RCC 7860 (cell line): ENCODE results near the gene MAML2.

Experiments used
- DNase-seq: peaks from one replicate; pipeline ENCODE4 v3.0.0-alpha.2; 2015; ENCODE audit warnings: low spot score
- FAIRE-seq: peaks from 2 replicates; lab custom pipeline; 2012; peaks lifted over from hg19 to GRCh38; lab: Jason Lieb, UNC

MAML2 gene

GRCh38 chr11:96215826-96216225 is 127.2 kb downstream of the MAML2 start:
- no peak for FAIRE-seq
- DNase-seq: no peak

DNA sequence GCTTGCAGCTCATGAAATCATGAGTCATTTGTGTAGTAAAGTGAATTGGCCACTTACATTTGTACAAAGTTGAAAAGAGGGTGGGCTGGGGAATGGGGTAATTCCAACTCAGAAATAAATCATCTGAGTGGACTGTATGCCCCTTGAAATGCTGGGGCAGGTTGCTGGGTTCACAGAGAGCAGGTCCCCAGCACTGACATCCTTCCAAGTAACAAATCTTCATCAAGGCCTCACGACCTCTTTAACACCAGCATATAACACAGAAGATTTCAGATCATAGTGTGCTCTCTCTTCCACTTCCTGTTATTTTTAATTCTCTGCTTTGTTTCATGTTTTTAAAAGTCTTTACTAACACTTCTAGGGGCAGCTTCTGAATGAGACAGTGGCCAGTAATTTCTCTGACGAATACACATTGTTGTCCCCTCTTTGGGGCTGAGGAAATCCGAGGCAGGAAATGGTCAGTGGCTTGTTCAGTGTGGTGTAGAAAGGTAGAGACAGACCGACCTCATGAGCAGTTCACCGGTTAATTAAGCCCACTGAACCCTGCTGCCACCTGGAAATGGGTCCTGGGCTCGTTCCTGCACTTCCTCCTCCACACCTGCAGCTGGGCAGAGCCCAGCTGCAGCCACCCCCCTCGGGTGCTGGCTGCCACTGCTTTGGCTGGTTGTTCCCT is 127.7 kb downstream of the MAML2 start:
- FAIRE-seq: peak; percentile 40
- peak; percentile 65 for DNase-seq

DNA sequence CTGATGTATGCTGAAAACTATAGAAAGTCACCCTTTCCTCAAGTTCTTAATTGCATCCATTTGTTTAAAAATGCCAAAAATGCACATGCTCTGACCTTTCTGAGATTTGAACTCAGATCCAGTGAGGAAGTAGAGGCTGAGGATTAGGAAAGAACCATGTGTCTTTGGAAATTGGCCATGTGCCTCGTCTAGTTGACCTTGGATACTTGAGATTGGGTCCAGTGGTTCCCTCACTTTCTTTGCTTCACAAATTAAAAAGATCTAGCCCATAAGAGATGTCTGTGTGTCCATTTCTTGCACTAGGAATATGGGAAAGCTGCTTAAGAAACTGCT is 128.3 kb downstream of the MAML2 start:
- DNase-seq: no peak
- no peak for FAIRE-seq

DNA sequence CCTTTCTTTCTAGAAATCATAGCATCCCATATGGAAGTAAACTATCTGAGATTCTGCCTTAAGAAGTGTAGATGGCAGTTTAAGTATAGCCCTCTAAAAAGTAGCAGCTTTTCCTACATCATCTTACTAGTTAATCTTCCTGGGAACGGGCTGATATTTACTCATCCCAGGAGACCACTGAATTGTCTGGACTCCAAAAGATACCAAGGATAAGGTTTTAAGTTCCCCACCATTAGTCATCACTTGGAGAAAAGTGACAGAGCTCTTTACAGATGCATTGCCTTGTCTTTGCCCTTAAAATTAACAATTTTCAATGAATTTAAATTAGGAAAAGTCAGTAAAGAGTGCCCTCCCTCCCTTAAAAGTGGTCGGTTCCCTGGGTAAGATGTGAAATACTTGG is 129.5 kb downstream of the MAML2 start:
- FAIRE-seq (peak; percentile 90), DNase-seq (peak; percentile 76)

DNA sequence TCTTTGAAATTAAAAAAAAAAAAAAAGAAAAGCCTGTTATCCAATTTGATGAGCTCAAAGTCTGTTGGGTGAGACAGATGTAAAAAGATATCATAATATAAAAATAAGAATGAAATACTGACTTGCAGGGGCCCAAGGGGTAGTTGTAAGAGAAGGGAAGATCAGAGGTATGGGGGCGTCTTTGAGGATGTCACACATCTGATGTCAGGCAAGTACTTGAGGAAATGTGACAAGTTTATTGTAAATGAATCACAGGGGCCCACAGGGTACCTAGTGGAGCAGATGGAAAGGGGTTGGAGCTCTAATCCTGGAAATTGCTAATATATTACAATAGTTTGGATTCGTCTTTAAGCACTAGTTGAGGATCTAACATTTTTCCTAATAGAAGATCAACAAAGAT is 131.6 kb downstream of the MAML2 start:
- DNase-seq (no peak), FAIRE-seq (no peak)

DNA sequence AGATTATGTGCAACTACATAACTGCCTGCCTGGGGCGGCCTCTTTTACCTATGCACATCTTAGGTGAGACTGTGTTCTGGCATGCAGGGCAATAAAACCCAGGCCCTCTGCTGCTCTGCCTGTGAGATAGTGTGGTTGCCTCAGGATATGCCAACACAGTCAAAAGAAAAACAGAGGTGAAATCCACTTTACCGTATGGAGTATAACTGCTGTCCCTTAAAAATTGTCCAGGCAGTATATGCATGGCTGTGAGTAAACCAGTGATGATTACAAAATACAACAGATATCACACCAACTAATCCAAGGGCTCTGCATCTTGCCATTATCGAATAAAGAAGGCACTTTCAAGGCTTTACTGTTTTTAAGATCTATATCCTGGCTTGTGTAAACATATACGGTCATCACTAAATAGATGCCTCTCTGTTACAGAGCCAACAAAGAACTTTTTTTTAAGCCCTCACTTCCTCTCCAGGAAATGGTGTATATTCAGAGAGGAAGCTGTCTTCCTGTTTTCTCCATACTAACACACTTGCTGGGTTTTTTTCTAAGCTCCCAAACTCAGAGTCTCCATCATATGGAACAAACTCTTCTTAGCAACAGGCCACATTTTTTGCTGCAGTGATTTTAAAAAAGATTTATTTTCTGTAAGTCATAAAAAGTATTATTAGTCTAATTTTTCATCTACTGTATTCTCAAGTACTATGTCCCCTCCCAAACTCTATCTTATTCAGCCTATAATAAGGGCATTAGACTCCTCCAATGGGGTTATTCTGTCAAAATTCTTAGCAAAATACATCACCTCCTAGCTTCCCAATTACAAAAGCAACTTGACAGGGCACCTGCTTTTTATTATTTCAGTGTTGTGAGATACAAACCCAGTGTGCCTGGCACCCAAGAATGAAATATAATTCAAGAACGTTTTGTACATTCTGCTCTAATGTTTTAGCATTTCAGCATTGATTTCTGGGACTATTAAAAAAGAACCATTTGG is 135.2 kb downstream of the MAML2 start:
- no peak for FAIRE-seq
- DNase-seq: no peak

GRCh38 chr11:96206955-96207354 is 136.0 kb downstream of the MAML2 start:
- DNase-seq (no peak), FAIRE-seq (no peak)

- FAIRE-seq (no peak), DNase-seq (no peak)
Measured at GRCh38 chr11:96205460-96205809, 137.6 kb downstream of the MAML2 start.

- DNase-seq (no peak), FAIRE-seq (no peak)
Measured at GRCh38 chr11:96204721-96205459, 138.1 kb downstream of the MAML2 start.

GRCh38 chr11:96204366-96204659 is 138.7 kb downstream of the MAML2 start:
- DNase-seq (no peak), FAIRE-seq (no peak)

- no peak for FAIRE-seq
- peak; percentile 44 for DNase-seq
Measured at GRCh38 chr11:96203567-96204365, 139.2 kb downstream of the MAML2 start.

- FAIRE-seq (no peak), DNase-seq (no peak)
Measured at GRCh38 chr11:96200243-96200642, 142.8 kb downstream of the MAML2 start.

GRCh38 chr11:96199563-96200025 is 143.4 kb downstream of the MAML2 start:
- FAIRE-seq (no peak), DNase-seq (no peak)

- FAIRE-seq (no peak), DNase-seq (no peak)
Measured at GRCh38 chr11:96197801-96198701, 144.9 kb downstream of the MAML2 start.

DNA sequence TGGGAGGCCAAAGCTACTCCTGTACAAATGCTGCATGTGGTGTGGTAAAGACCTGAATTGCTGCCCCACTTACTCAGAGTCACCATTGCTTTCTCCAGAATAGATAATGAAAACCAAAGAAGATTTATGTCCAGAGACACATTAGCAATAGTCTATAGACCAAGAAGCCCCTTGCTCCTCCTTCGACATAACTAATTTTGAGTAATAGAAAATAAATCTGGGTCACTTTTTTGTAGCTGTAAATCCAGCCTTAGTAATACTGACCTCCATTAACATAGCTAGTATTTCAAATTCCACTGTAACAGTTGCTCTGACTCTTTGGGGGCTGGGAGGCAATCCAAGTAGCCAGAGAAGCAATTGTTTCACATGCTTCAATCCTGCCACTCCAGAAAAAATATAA is 145.9 kb downstream of the MAML2 start:
- DNase-seq: no peak
- FAIRE-seq: no peak

- FAIRE-seq (no peak), DNase-seq (no peak)
Measured at GRCh38 chr11:96196181-96196662, 146.8 kb downstream of the MAML2 start.

DNA sequence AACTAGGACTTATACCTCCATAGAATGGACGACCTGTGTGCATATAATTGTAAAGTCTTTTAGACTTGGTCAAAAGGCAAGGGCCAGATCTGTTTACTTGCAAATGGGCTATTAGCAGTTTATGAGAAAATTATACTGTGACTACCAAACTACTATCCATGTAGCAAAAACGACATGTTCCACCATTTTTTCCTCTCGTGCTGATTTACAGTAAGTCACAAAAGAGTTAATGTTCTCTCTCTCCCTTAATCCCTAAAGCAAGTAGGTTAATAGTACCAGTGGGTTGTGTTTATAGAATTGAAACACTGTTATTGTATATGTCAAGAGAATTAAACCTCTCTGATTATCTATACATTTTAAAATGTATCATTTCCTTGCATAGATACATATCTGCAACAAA is 147.3 kb downstream of the MAML2 start:
- DNase-seq: no peak
- no peak for FAIRE-seq

DNA sequence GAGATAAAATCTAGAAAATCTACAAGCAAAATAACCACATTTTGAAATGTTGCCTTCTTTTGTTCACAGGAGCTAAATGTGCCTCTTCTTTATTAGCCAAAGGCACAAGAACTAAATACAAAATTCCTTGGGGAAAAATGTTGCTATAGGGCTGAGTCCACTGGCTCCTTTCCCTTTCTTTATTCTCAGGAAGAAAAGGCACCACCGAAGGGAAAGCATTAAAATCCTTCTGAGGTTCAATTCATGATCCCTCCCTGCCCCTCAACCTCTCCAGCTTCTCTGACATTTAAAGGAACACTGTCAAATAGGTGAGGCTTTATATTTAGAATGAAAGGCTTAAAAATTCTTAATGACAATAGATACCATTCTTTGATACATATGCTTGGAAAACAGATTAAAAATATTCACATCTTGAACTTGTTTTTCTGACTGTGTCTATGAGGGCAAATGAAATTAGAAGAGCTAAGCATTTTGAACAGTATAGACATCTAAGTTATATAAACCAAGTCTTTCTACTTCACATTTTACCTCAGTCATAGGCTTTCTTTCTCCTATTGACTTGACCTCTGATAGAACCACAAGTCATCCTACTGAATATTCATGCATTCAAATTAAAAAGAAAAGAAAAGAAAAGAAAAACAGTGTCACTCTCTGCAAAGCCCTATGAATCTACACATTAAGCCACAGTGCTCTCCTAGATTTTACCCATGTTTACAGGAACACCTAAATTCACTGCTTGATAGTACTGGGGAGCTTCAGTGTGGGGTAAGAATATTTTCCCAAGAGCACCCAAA is 148.2 kb downstream of the MAML2 start:
- DNase-seq (no peak), FAIRE-seq (no peak)
